ENCODE results near the gene HIPK1. TPM values are rescaled to one million over a fixed set of nuclear protein-coding genes. Genes with fewer than 3 reads are reported as not detected.

The HIPK1 gene
- total RNA-seq, 4 donors from 2014 or later = 59.4 to 81.8 (median 69.7) TPM

GRCh38 chr1:113904293-113904673 lies 24.8 kb upstream of the HIPK1 start:
- peaks cover 25% of the 10 kb centered on the region for H3K4me1 ChIP-seq
- DNase-seq (ENCODE audit: low spot score in 2 of 2) = no peak

GRCh38 chr1:113904674-113905434 lies 24.3 kb upstream of the HIPK1 start, which contains the start of the genes AP4B1 and DCLRE1B:
Gene AP4B1 (minus strand): TSS chr1:113904799. CDS start chr1:113904717, 82 bp downstream.
Gene DCLRE1B (plus strand): TSS chr1:113905326. CDS start chr1:113905587, 261 bp downstream.
- H3K27ac ChIP-seq = peak within 1 kb of the TSS; percentile 94
- 0% methylated on average over 39 of the region's 67 CpGs for WGBS
- H3K9me3 ChIP-seq = no peaks in the 10 kb centered on the region
- TF ChIP-seq CTCF (IDR thresholded peaks at IDR 0.05) (peak; percentile 38 to 79), POLR2AphosphoS5 (IDR thresholded peaks at IDR 0.05) (peak in 2 of 3 donors; percentile 24 to 94), EP300 (IDR thresholded peaks at IDR 0.05) (no peak), POLR2A (IDR thresholded peaks at IDR 0.05) (no peak)
- no peaks in the 10 kb centered on the region for H3K27me3 ChIP-seq
- peak within 1 kb of the TSS; percentile 68 for H3K4me3 ChIP-seq
- peak; percentile 99 for DNase-seq (ENCODE audit: low spot score in 2 of 2)
- peaks cover 25% of the 10 kb centered on the region for H3K4me1 ChIP-seq
- H3K36me3 ChIP-seq = peaks cover 40% of the 10 kb centered on the region

More at GRCh38 chr1:113904293-113904673, 24.8 kb upstream of the HIPK1 start:
- H3K36me3 ChIP-seq = peaks cover 43% of the 10 kb centered on the region
- peak overlapping the region; percentile 94 for H3K27ac ChIP-seq
- TF ChIP-seq EP300 (IDR thresholded peaks at IDR 0.05) = no peak
- TF ChIP-seq POLR2A (IDR thresholded peaks at IDR 0.05) = no peak
- TF ChIP-seq POLR2AphosphoS5 (IDR thresholded peaks at IDR 0.05) = no peak
- no peak for TF ChIP-seq CTCF (IDR thresholded peaks at IDR 0.05)
- no peaks in the 10 kb centered on the region for H3K9me3 ChIP-seq
- H3K4me3 ChIP-seq = peak overlapping the region; percentile 68
- 0% methylated on average over 11 of the region's 11 CpGs for WGBS
- H3K27me3 ChIP-seq = no peaks in the 10 kb centered on the region

- Histone ChIP-seq H3K9me3 (no peaks in the 10 kb centered on the region), H3K4me1 (peaks cover 25% of the 10 kb centered on the region), H3K27ac (peak overlapping the region; percentile 94), H3K36me3 (peaks cover 39% of the 10 kb centered on the region), H3K27me3 (no peaks in the 10 kb centered on the region), H3K4me3 (peak overlapping the region; percentile 68)
- WGBS = under 1% methylated on average over 17 of the region's 17 CpGs
- DNase-seq (ENCODE audit: low spot score in 2 of 2) = no peak
- TF ChIP-seq POLR2A (IDR thresholded peaks at IDR 0.05) (no peak), POLR2AphosphoS5 (IDR thresholded peaks at IDR 0.05) (no peak), CTCF (IDR thresholded peaks at IDR 0.05) (no peak)
Measured at GRCh38 chr1:113905435-113905861, 23.7 kb upstream of the HIPK1 start.

- Histone ChIP-seq H3K4me3 (no peak overlapping the region), H3K27ac (peak overlapping the region; percentile 1), H3K27me3 (no peaks in the 10 kb centered on the region), H3K36me3 (peaks cover 37% of the 10 kb centered on the region), H3K9me3 (no peaks in the 10 kb centered on the region), H3K4me1 (peaks cover 3% of the 10 kb centered on the region)
- TF ChIP-seq POLR2A (IDR thresholded peaks at IDR 0.05) = no peak
- TF ChIP-seq POLR2AphosphoS5 (IDR thresholded peaks at IDR 0.05) = no peak
- TF ChIP-seq EP300 (IDR thresholded peaks at IDR 0.05) = no peak
- TF ChIP-seq CTCF (IDR thresholded peaks at IDR 0.05) = no peak
- whole genome bisulfite sequencing = 58% methylated on average over 6 of the region's 6 CpGs
- no peak for DNase-seq (ENCODE audit: low spot score in 2 of 2)
Measured at GRCh38 chr1:113912594-113913311, 16.4 kb upstream of the HIPK1 start.

GRCh38 chr1:113913312-113913668 lies 15.8 kb upstream of the HIPK1 start:
- peaks cover 32% of the 10 kb centered on the region for H3K36me3 ChIP-seq
- H3K27me3 ChIP-seq = no peaks in the 10 kb centered on the region
- peak overlapping the region; percentile 1 for H3K27ac ChIP-seq
- 58% methylated on average over 3 of the region's 3 CpGs for WGBS
- H3K9me3 ChIP-seq = no peaks in the 10 kb centered on the region
- no peak overlapping the region for H3K4me3 ChIP-seq
- peaks cover 3% of the 10 kb centered on the region for H3K4me1 ChIP-seq
- TF ChIP-seq CTCF (IDR thresholded peaks at IDR 0.05) (no peak), POLR2AphosphoS5 (IDR thresholded peaks at IDR 0.05) (no peak), POLR2A (IDR thresholded peaks at IDR 0.05) (no peak), EP300 (IDR thresholded peaks at IDR 0.05) (no peak)
- DNase-seq (ENCODE audit: low spot score in 2 of 2) = no peak

Measured in suprapubic skin (tissue), 4 donors.